Astrocyte of the spinal cord (primary cell): ENCODE data around the gene KRT33A.

Source experiments
- DNase-seq: peaks from one replicate; pipeline ENCODE4 v3.0.0; 2011; ENCODE audit warnings: low read depth, low spot score
- H3K4me3 ChIP-seq: 2 replicates; pipeline ENCODE4 v1.5.1; 2011; ENCODE audit warnings: low read depth, mild to moderate bottlenecking, low read length, moderate library complexity
- CTCF ChIP-seq: IDR thresholded peaks from 2 replicates; pipeline ENCODE4 v1.5.1; 2012; ENCODE audit warnings: low read depth, mild to moderate bottlenecking, low read length, inconsistent platforms
- in situ Hi-C: cut with HindIII; loops from 2 replicates; pipeline ENCODE4 v1.10.0; 2017; ENCODE audit warnings: low sequenced_read_pairs

Gene KRT33A

GRCh38 chr17:41302981-41303380 lies 47.6 kb downstream of the KRT33A start:
- in situ Hi-C loops, result no loop called here
- no peak for TF ChIP-seq CTCF
- no peak overlapping the region for H3K4me3 ChIP-seq
- DNase-seq, result no peak

- no peak for DNase-seq
- TF ChIP-seq CTCF, result no peak
- H3K4me3 ChIP-seq, result no peak within 1 kb of the TSS
- in situ Hi-C loops, result no loop called here
Measured at GRCh38 chr17:41301916-41302901, 48.4 kb downstream of the KRT33A start, which contains the start of gene KRTAP29-1. TSS of gene KRTAP29-1 (minus strand) at chr17:41302851. CDS start at chr17:41302851, 0 bp downstream.

GRCh38 chr17:41301204-41301790 lies 49.3 kb downstream of the KRT33A start:
- in situ Hi-C loops, result no loop called here
- no peak overlapping the region for H3K4me3 ChIP-seq
- TF ChIP-seq CTCF, result no peak
- DNase-seq, result no peak

GRCh38 chr17:41298458-41299135 lies 52.0 kb downstream of the KRT33A start:
- in situ Hi-C loops, result no loop called here
- DNase-seq, result no peak
- H3K4me3 ChIP-seq, result no peak overlapping the region
- TF ChIP-seq CTCF, result no peak

- no peak for TF ChIP-seq CTCF
- no peak for DNase-seq
- in situ Hi-C loops, result no loop called here
- H3K4me3 ChIP-seq, result no peak overlapping the region
Measured at GRCh38 chr17:41296846-41297245, 53.8 kb downstream of the KRT33A start.
